Upper lobe of left lung (tissue), 6 donors: ENCODE data around the gene NDUFV3. TPM values are rescaled to one million over a fixed set of nuclear protein-coding genes. Genes with fewer than 3 reads are reported as not detected.

Source experiments
- ATAC-seq, 2 donors: fragments of 200-7000 bp; cut with Tn5 transposase; one replicate each; pipeline ENCODE4 v1.9.1; 2022; ENCODE audit warnings: mild to moderate bottlenecking in 2 of 2, moderate library complexity in 2 of 2; ENCODE audit not compliant: low FRiP score in 2 of 2
- DNase-seq, 2 donors: peaks; one replicate each; pipeline ENCODE4 v3.0.0-alpha.2; 2019 to 2020
- H3K27ac ChIP-seq, 4 donors: fragments of 200-600 bp; sonication (generic); one replicate each; pipeline ENCODE4 v1.5.1; 2016 to 2019
- H3K27me3 ChIP-seq, 4 donors: fragments of 200-600 bp; sonication (generic); one replicate each; pipeline ENCODE4 v1.5.1; 2017 to 2019
- H3K36me3 ChIP-seq, 4 donors: fragments of 200-600 bp; sonication (generic); one replicate each; pipeline ENCODE4 v1.5.1; 2016 to 2019
- H3K4me1 ChIP-seq, 4 donors: fragments of 200-600 bp; sonication (generic); one replicate each; pipeline ENCODE4 v1.5.1; 2018 to 2019
- H3K4me3 ChIP-seq, 4 donors: fragments of 200-600 bp; sonication (generic); one replicate each; pipeline ENCODE4 v1.5.1; 2017 to 2019; ENCODE audit warnings: mild to moderate bottlenecking in 2 of 4, moderate library complexity in 1 of 4
- H3K9me3 ChIP-seq, 4 donors: fragments of 200-600 bp; sonication (generic); one replicate each; pipeline ENCODE4 v1.5.1; 2018 to 2019
- CTCF ChIP-seq, 6 experiments: fragments of 450-650 bp in 4 of 6; fragments of 200-600 bp in 2 of 6; sonication (generic) in 2 of 6; IDR thresholded peaks; one replicate each; pipeline ENCODE4 v1.5.1; 2016 to 2019; ENCODE audit warnings: antibody characterized with exemption in 6 of 6
- EP300 ChIP-seq, 4 donors: sonication (generic); formaldehyde crosslinking; IDR thresholded peaks; one replicate each; pipeline ENCODE4 v1.5.1; 2017; ENCODE audit warnings: antibody characterized with exemption in 4 of 4, control low read depth in 2 of 4
- POLR2A ChIP-seq, 4 donors: fragments of 450-650 bp; IDR thresholded peaks; one replicate each; pipeline ENCODE4 v1.5.1; 2016 to 2017; ENCODE audit warnings: antibody characterized with exemption in 4 of 4, mild to moderate bottlenecking in 2 of 4
- POLR2AphosphoS5 ChIP-seq, 2 donors: sonication (generic); formaldehyde crosslinking; IDR thresholded peaks; one replicate each; pipeline ENCODE4 v1.5.1; 2017; ENCODE audit warnings: antibody characterized with exemption in 2 of 2
- WGBS, 2 donors: methylation state at CpG; one replicate each; pipeline ENCODE4 v1.1.5; 2017 to 2018; 5-methylcytosine and 5-hydroxymethylcytosine counted together
- total RNA-seq, 6 donors: library from RNA; depleted of rRNA in 4 of 6; stranded (reverse); fragments of >200 nt in 4 of 6; gene quantifications; one replicate each; pipeline versions ENCODE4 v1.1.0 to v1.2.1, GENCODE V29; 2016 to 2021
- donor health status: DM: no; HTN: no; CAD: no; lungs with moderate emphysema.
- donor health status: DM: no; HTN: yes; CAD: no; lungs with severe emphysema.

The NDUFV3 gene
- total RNA-seq, 6 donors from 2014 or later, result 33.7 to 97.4 (median 44.9) TPM

GRCh38 chr21:42921927-42922326 lies 28.8 kb downstream of the NDUFV3 start:
- no peaks in the 10 kb centered on the region for H3K27me3 ChIP-seq
- no peak for ATAC-seq
- H3K36me3 ChIP-seq, result no peaks in the 10 kb centered on the region
- no peak overlapping the region for H3K4me3 ChIP-seq
- no peaks in the 10 kb centered on the region for H3K9me3 ChIP-seq
- DNase-seq, result no peak
- WGBS, 2 donors, result 88 to 90% methylated on average over 4 of the region's 4 CpGs
- H3K4me1 ChIP-seq, result peaks cover 5 to 15% (median 9%) of the 10 kb centered on the region in 4 donors
- no peak for TF ChIP-seq EP300 (IDR thresholded peaks at IDR 0.05)
- TF ChIP-seq CTCF (IDR thresholded peaks at IDR 0.05), result no peak
- no peak for TF ChIP-seq POLR2A (IDR thresholded peaks at IDR 0.05)
- TF ChIP-seq POLR2AphosphoS5 (IDR thresholded peaks at IDR 0.05), result no peak
- no peak overlapping the region for H3K27ac ChIP-seq

GRCh38 chr21:42922918-42923317 lies 29.8 kb downstream of the NDUFV3 start:
- ATAC-seq (no peak), DNase-seq (peak in 1 of 2 donors; percentile 70)
- Histone ChIP-seq H3K4me3 (no peak overlapping the region), H3K4me1 (peaks cover 5 to 15% (median 9%) of the 10 kb centered on the region in 4 donors), H3K27me3 (no peaks in the 10 kb centered on the region), H3K27ac (no peak overlapping the region), H3K9me3 (no peaks in the 10 kb centered on the region), H3K36me3 (no peaks in the 10 kb centered on the region)
- TF ChIP-seq EP300 (IDR thresholded peaks at IDR 0.05) (no peak), POLR2AphosphoS5 (IDR thresholded peaks at IDR 0.05) (no peak), POLR2A (IDR thresholded peaks at IDR 0.05) (no peak), CTCF (IDR thresholded peaks at IDR 0.05) (no peak)
- WGBS, 2 donors, result 92% methylated on average over 16 to 18 of the region's 18 CpGs

- Histone ChIP-seq H3K27ac (peak overlapping the region in 1 of 4 donors; percentile 30), H3K4me3 (peak overlapping the region in 2 of 4 donors; percentile 11 to 25), H3K27me3 (no peaks in the 10 kb centered on the region), H3K36me3 (no peaks in the 10 kb centered on the region), H3K9me3 (no peaks in the 10 kb centered on the region), H3K4me1 (peaks cover 5 to 15% (median 9%) of the 10 kb centered on the region in 4 donors)
- 26 to 31% methylated on average over 18 of the region's 18 CpGs for WGBS, 2 donors
- TF ChIP-seq POLR2AphosphoS5 (IDR thresholded peaks at IDR 0.05) (peak; percentile 15 to 16), CTCF (IDR thresholded peaks at IDR 0.05) (peak; percentile 67 to 86 (median 80)), POLR2A (IDR thresholded peaks at IDR 0.05) (no peak), EP300 (IDR thresholded peaks at IDR 0.05) (no peak)
- ATAC-seq (peak; percentile 90 to 94), DNase-seq (peak in 1 of 2 donors; percentile 78)
Measured at GRCh38 chr21:42923553-42924432, 30.7 kb downstream of the NDUFV3 start.

- no peak for TF ChIP-seq CTCF (IDR thresholded peaks at IDR 0.05)
- TF ChIP-seq POLR2AphosphoS5 (IDR thresholded peaks at IDR 0.05), result no peak
- no peak for TF ChIP-seq POLR2A (IDR thresholded peaks at IDR 0.05)
- TF ChIP-seq EP300 (IDR thresholded peaks at IDR 0.05), result no peak
- DNase-seq, result no peak
- Histone ChIP-seq H3K27me3 (no peaks in the 10 kb centered on the region), H3K36me3 (no peaks in the 10 kb centered on the region), H3K4me3 (no peak overlapping the region), H3K4me1 (peaks cover 5 to 15% (median 9%) of the 10 kb centered on the region in 4 donors), H3K9me3 (no peaks in the 10 kb centered on the region), H3K27ac (peak overlapping the region in 1 of 4 donors; percentile 30)
- WGBS, 2 donors, result 88 to 91% methylated on average over 6 of the region's 6 CpGs
- ATAC-seq, result no peak
Measured at GRCh38 chr21:42924433-42924751, 31.3 kb downstream of the NDUFV3 start.
